ENCODE data around the gene TMEM207.

DNA sequence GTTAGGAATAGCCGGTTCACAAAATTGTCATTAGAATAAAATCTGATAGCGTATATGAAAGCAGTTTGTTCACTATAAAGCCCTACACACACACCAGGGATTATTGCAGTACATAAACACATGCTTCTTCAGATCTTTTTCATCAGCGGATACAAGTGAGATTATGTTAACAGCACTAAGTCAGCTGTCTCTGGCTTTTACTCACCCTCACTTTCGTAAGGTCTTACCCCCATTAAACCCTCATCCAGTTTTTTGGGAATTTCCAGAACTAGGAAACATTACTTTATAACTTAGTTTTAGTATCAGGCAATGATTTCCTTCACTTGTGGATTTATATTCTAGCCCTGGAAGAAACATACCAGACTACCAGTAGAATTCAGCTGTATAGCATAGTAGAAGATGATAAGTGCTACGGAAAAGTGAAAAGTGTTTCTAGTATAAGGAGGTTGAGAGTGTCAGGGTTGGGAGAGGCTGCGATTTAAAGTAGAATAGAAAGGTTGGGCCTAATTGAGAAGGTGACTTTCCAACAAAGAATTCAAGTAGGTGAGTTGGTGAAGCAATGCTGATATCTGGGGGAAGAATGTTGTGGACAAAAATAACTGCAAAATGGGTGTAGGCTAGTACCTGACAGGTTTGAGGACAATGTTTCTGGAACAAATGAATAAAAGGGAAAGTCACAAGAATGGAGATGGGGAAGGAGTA lies 22.7 kb downstream of the TMEM207 start:
- TF ChIP-seq, protein P1, sequence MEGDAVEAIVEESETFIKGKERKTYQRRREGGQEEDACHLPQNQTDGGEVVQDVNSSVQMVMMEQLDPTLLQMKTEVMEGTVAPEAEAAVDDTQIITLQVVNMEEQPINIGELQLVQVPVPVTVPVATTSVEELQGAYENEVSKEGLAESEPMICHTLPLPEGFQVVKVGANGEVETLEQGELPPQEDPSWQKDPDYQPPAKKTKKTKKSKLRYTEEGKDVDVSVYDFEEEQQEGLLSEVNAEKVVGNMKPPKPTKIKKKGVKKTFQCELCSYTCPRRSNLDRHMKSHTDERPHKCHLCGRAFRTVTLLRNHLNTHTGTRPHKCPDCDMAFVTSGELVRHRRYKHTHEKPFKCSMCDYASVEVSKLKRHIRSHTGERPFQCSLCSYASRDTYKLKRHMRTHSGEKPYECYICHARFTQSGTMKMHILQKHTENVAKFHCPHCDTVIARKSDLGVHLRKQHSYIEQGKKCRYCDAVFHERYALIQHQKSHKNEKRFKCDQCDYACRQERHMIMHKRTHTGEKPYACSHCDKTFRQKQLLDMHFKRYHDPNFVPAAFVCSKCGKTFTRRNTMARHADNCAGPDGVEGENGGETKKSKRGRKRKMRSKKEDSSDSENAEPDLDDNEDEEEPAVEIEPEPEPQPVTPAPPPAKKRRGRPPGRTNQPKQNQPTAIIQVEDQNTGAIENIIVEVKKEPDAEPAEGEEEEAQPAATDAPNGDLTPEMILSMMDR (IDR thresholded peaks at IDR 0.05; ENCODE audit: poor library complexity): no peak
- no peak for TF ChIP-seq EZH2 (IDR thresholded peaks at IDR 0.05; ENCODE audit: borderline replicate concordance)
- TF ChIP-seq EZH2phosphoT487 (IDR thresholded peaks at IDR 0.05; ENCODE audit: low read depth, severe bottlenecking, unreplicated experiment): no peak
